IMR-90 (cell line): Measurements from ENCODE around the gene CXXC4. TPM values are rescaled to one million over a fixed set of nuclear protein-coding genes. Genes with fewer than 3 reads are reported as not detected.

ENCODE experiments used
- ATAC-seq: fragments of 200-7000 bp; cut with Tn5 transposase; 2 replicates; pipeline ENCODE4 v1.9.1; 2020; ENCODE audit warnings: low read depth, mild to moderate bottlenecking, moderate library complexity
- BruUV-seq: library from RNA; stranded (reverse); fragments of 400-500 nt; replicated peaks from 2 replicates; lab custom pipeline; 2021; lab: Mats Ljungman, UMichigan
- CTCF ChIA-PET: fragments of 300-600 bp; formaldehyde crosslinking; extraction: SDS; loops from one replicate; lab custom pipeline; 2021; ENCODE audit warnings: antibody characterized with exemption; lab: Yijun Ruan, JAX
- POLR2A ChIA-PET: fragments of 300-600 bp; sonication (Branson Sonifier 250); formaldehyde crosslinking; loops from one replicate; lab custom pipeline; 2022; ENCODE audit warnings: antibody characterized with exemption; ENCODE audit not compliant: unreplicated experiment; lab: Charles Lee
- DNase-seq: peaks from one replicate; pipeline ENCODE4 v3.0.0; 2013
- H2AFZ ChIP-seq: replicated peaks from 2 replicates; pipeline ENCODE3; 2013; ENCODE audit warnings: low read length, mild to moderate bottlenecking; ENCODE audit not compliant: poor library complexity
- H2AK5ac ChIP-seq: 2 replicates; pipeline ENCODE4 v1.6.1; 2013; ENCODE audit warnings: low read depth, low read length, inconsistent platforms
- H2AK9ac ChIP-seq: replicated peaks from 2 replicates; pipeline ENCODE3; 2013; ENCODE audit warnings: mild to moderate bottlenecking, low read depth, low read length, moderate library complexity; ENCODE audit not compliant: poor library complexity
- H2BK120ac ChIP-seq: 2 replicates; pipeline ENCODE4 v1.6.1; 2013; ENCODE audit warnings: low read depth, low read length, inconsistent platforms
- H2BK15ac ChIP-seq: 3 replicates; pipeline ENCODE4 v1.6.1; 2013; ENCODE audit warnings: low read depth, low read length, inconsistent platforms
- H2BK20ac ChIP-seq: 2 replicates; pipeline ENCODE4 v1.6.1; 2013; ENCODE audit warnings: low read depth, mild to moderate bottlenecking, inconsistent platforms, low read length, moderate library complexity
- H2BK5ac ChIP-seq: 2 replicates; pipeline ENCODE4 v1.6.1; 2013; ENCODE audit warnings: mild to moderate bottlenecking, low read depth, low read length, inconsistent platforms; ENCODE audit not compliant: poor library complexity, severe bottlenecking
- H3K14ac ChIP-seq: replicated peaks from 2 replicates; pipeline ENCODE4 v1.6.1; 2013; ENCODE audit warnings: low read depth, low read length, inconsistent platforms
- H3K18ac ChIP-seq: 2 replicates; pipeline ENCODE4 v1.6.1; 2013; ENCODE audit warnings: low read depth, low read length, control low read depth
- H3K23ac ChIP-seq: 2 replicates; pipeline ENCODE4 v1.6.1; 2013; ENCODE audit warnings: low read depth, low read length, inconsistent platforms
- H3K27ac ChIP-seq: 2 replicates; pipeline ENCODE4 v1.5.1; 2013; ENCODE audit warnings: mild to moderate bottlenecking, control low read depth, low read length; ENCODE audit not compliant: insufficient read depth
- H3K27me3 ChIP-seq: 2 replicates; pipeline ENCODE4 v1.6.1; 2013; ENCODE audit warnings: low read length; ENCODE audit not compliant: control insufficient read depth, insufficient read depth
- H3K36me3 ChIP-seq: 2 replicates; pipeline ENCODE4 v1.6.1; 2013; ENCODE audit warnings: low read length, mixed read lengths; ENCODE audit not compliant: control insufficient read depth, insufficient read depth
- H3K4ac ChIP-seq: 2 replicates; pipeline ENCODE4 v1.6.1; 2013; ENCODE audit warnings: low read depth, low read length, inconsistent platforms
- H3K4me1 ChIP-seq: 2 replicates; pipeline ENCODE4 v1.6.1; 2013; ENCODE audit warnings: low read length, mixed read lengths; ENCODE audit not compliant: control insufficient read depth, insufficient read depth
- H3K4me2 ChIP-seq: 2 replicates; pipeline ENCODE4 v1.6.1; 2013; ENCODE audit warnings: low read depth, mild to moderate bottlenecking, control low read depth, low read length, moderate library complexity
- H3K4me3 ChIP-seq: 2 replicates; pipeline ENCODE4 v1.5.1; 2013; ENCODE audit warnings: low read depth, mild to moderate bottlenecking, control low read depth, low read length, moderate library complexity; ENCODE audit not compliant: insufficient read depth
- H3K56ac ChIP-seq: 2 replicates; pipeline ENCODE4 v1.6.1; 2013; ENCODE audit warnings: low read length, inconsistent platforms; ENCODE audit not compliant: insufficient read depth; ENCODE audit errors: extremely low read depth
- H3K79me1 ChIP-seq, 2 experiments: 2 replicates each; pipeline ENCODE4 v1.6.1; 2013; ENCODE audit warnings: low read length in 2 of 2, inconsistent platforms in 1 of 2, low read depth in 1 of 2
- H3K9ac ChIP-seq: 2 replicates; pipeline ENCODE4 v1.6.1; 2013; ENCODE audit warnings: low read depth, low read length, control low read depth
- H3K9me1 ChIP-seq: 2 replicates; pipeline ENCODE4 v1.6.1; 2013; ENCODE audit warnings: low read length, inconsistent platforms; ENCODE audit not compliant: insufficient read depth
- H3K9me3 ChIP-seq: 2 replicates; pipeline ENCODE4 v1.6.1; 2013; ENCODE audit warnings: low read length; ENCODE audit not compliant: control insufficient read depth, insufficient read depth
- H4K20me1 ChIP-seq: 2 replicates; pipeline ENCODE4 v1.6.1; 2013; ENCODE audit warnings: low read length, inconsistent platforms; ENCODE audit not compliant: insufficient read depth
- H4K5ac ChIP-seq: 2 replicates; pipeline ENCODE4 v1.6.1; 2013; ENCODE audit warnings: mild to moderate bottlenecking, low read depth, low read length, control low read depth
- H4K8ac ChIP-seq, 2 experiments: 2 replicates each; pipeline ENCODE4 v1.6.1; 2013; ENCODE audit warnings: low read depth in 2 of 2, low read length in 2 of 2, control low read depth in 1 of 2, inconsistent platforms in 1 of 2
- H4K91ac ChIP-seq: 2 replicates; pipeline ENCODE4 v1.6.1; 2013; ENCODE audit warnings: low read depth, low read length, inconsistent platforms; ENCODE audit not compliant: insufficient read depth
- BHLHE40 ChIP-seq: fragments of 150-350 bp; IDR thresholded peaks from 2 replicates; pipeline ENCODE4 v1.6.1; 2016; ENCODE audit warnings: mild to moderate bottlenecking, low read depth, low read length
- RFX5 ChIP-seq: IDR thresholded peaks from 2 replicates; pipeline ENCODE4 v1.8.0; 2012; ENCODE audit warnings: low read depth, mild to moderate bottlenecking, low read length, moderate library complexity
- WGBS, 2 experiments: methylation state at CpG; one replicate each; pipeline versions ENCODE4 v1.1.5 to v1.1.7; 2013; ENCODE audit warnings: missing lambda C conversion rate in 2 of 2; ENCODE audit not compliant: insufficient read length in 1 of 2; ENCODE audit errors: extremely low coverage in 2 of 2; 5-methylcytosine and 5-hydroxymethylcytosine counted together
- dilution Hi-C: fragments of 300-500 bp; cut with HindIII; formaldehyde crosslinking; loops from one replicate; pipeline ENCODE4 v1.14.3; 2018; ENCODE audit warnings: low sequenced_read_pairs; ENCODE audit not compliant: unreplicated experiment
- in situ Hi-C: fragments of 300-500 bp; cut with MboI; formaldehyde crosslinking; loops from 3 replicates; pipeline ENCODE4 v1.14.3; 2019; ENCODE audit warnings: low sequenced_read_pairs, inconsistent platforms, mixed read lengths
- intact Hi-C: fragments of 100-400 bp; cut with micrococcal nuclease; formaldehyde crosslinking; loops from 2 replicates; pipeline ENCODE4 v1.10.0; 2022
- polyA plus RNA-seq, 3 experiments: library from polyadenylated mRNA; depleted of rRNA; stranded (reverse); fragments of >200 nt; gene quantifications; 2 replicates each; pipeline ENCODE4 v1.2.3, GENCODE V29; 2012; ENCODE audit warnings: low replicate concordance in 1 of 3
- total RNA-seq: library from RNA; depleted of rRNA; stranded (reverse); fragments of >200 nt; gene quantifications from 2 replicates; pipeline ENCODE4 v1.2.3, GENCODE V29; 2012
- TF ChIP-seq, protein P1 (sequence below): fragments of 150-350 bp; IDR thresholded peaks from 2 replicates; pipeline ENCODE4 v1.6.1; 2017; ENCODE audit warnings: mild to moderate bottlenecking, antibody characterized with exemption, low read length, low read depth
- TF ChIP-seq, protein P2 (sequence below): fragments of 150-350 bp; IDR thresholded peaks from 2 replicates; pipeline ENCODE4 v1.6.1; 2016; ENCODE audit warnings: low read depth, mild to moderate bottlenecking, low read length, moderate library complexity, borderline replicate concordance

The CXXC4 gene
- total and polyA plus RNA-seq, 2 of the 4 experiments (the other 2 are of a cell fraction), result not detected

- H3K27ac ChIP-seq, result no peak overlapping the region
- no peak overlapping the region for H3K18ac ChIP-seq
- no peak overlapping the region for H3K4ac ChIP-seq
- no peak overlapping the region for H4K91ac ChIP-seq
- DNase-seq (no peak), ATAC-seq (no peak)
- H2BK20ac ChIP-seq, result no peak overlapping the region
- no peak overlapping the region for H3K14ac ChIP-seq
- dilution Hi-C loops, result no loop called here
- H3K27me3 ChIP-seq, result no peaks in the 10 kb centered on the region
- TF ChIP-seq, protein P1, sequence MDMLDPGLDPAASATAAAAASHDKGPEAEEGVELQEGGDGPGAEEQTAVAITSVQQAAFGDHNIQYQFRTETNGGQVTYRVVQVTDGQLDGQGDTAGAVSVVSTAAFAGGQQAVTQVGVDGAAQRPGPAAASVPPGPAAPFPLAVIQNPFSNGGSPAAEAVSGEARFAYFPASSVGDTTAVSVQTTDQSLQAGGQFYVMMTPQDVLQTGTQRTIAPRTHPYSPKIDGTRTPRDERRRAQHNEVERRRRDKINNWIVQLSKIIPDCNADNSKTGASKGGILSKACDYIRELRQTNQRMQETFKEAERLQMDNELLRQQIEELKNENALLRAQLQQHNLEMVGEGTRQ, result no peak
- TF ChIP-seq, protein P2, sequence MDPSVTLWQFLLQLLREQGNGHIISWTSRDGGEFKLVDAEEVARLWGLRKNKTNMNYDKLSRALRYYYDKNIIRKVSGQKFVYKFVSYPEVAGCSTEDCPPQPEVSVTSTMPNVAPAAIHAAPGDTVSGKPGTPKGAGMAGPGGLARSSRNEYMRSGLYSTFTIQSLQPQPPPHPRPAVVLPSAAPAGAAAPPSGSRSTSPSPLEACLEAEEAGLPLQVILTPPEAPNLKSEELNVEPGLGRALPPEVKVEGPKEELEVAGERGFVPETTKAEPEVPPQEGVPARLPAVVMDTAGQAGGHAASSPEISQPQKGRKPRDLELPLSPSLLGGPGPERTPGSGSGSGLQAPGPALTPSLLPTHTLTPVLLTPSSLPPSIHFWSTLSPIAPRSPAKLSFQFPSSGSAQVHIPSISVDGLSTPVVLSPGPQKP, result no peak
- no peak for TF ChIP-seq RFX5
- TF ChIP-seq BHLHE40, result no peak
- no peak overlapping the region for H2BK15ac ChIP-seq
- H4K20me1 ChIP-seq, result no peaks in the 10 kb centered on the region
- CTCF ChIA-PET, result no interaction called here
- in situ Hi-C loops, result no loop called here
- H4K5ac ChIP-seq, result no peak overlapping the region
- no peak overlapping the region for H3K56ac ChIP-seq
- POLR2A ChIA-PET, result no interaction called here
- H2AFZ ChIP-seq, result no peak overlapping the region
- H3K9ac ChIP-seq, result no peak overlapping the region
- no peak overlapping the region for H2AK5ac ChIP-seq
- no peaks in the 10 kb centered on the region for H3K9me3 ChIP-seq
- no peaks in the 10 kb centered on the region for H3K9me1 ChIP-seq
- BruUV-seq, result no TSS peak
- H3K36me3 ChIP-seq, result no peaks in the 10 kb centered on the region
- H4K8ac ChIP-seq, result no peak overlapping the region
- no peak overlapping the region for H3K23ac ChIP-seq
- no peak overlapping the region for H2AK9ac ChIP-seq
- intact Hi-C loops, result no loop called here
- H3K4me3 ChIP-seq, result no peak overlapping the region
- H3K4me2 ChIP-seq, result no peak overlapping the region
- 18% methylated on average over 2 of the region's 7 CpGs; no CpG with 5 or more reads in 1 of the 2 experiments for WGBS, 2 experiments
- no peaks in the 10 kb centered on the region for H3K4me1 ChIP-seq
- H3K79me1 ChIP-seq, result no peaks in the 10 kb centered on the region
- H2BK5ac ChIP-seq, result no peak overlapping the region
- no peak overlapping the region for H2BK120ac ChIP-seq
These were observed 70.2 kb downstream of the CXXC4 start for GRCh38 chr4:104424475-104424941.
